Activated B cell treated with CpG ODN at 0.5 μM for 24 hours (primary cell): ENCODE results near the gene PGBD1. TPM values are rescaled to one million over a fixed set of nuclear protein-coding genes. Genes with fewer than 3 reads are reported as not detected.
A peak's percentile ranks its signal among the peaks of the same experiment; 100 is the strongest.

Experiments
- ATAC-seq: fragments of 200-7000 bp; cut with Tn5 transposase; one replicate; pipeline ENCODE4 v1.10.0; 2021; ENCODE audit warnings: low read depth, mild to moderate bottlenecking, moderate library complexity
- CTCF ChIA-PET: fragments of 350-600 bp; sonication (Branson Sonifier 250); formaldehyde crosslinking; loops from one replicate; lab custom pipeline; 2021; ENCODE audit warnings: antibody characterized with exemption; lab: Charles Lee
- POLR2A ChIA-PET: fragments of 350-600 bp; sonication (Branson Sonifier 250); formaldehyde crosslinking; loops from one replicate; lab custom pipeline; 2021; ENCODE audit warnings: antibody characterized with exemption; lab: Charles Lee
- DNase-seq: peaks from one replicate; pipeline ENCODE4 v3.0.0; 2022
- H3K27ac Mint-ChIP-seq: one replicate; pipeline ENCODE4 v1.8.0; 2020; ENCODE audit warnings: mixed read lengths
- H3K27me3 Mint-ChIP-seq: one replicate; pipeline ENCODE4 v1.8.0; 2021; ENCODE audit warnings: mixed read lengths
- H3K36me3 Mint-ChIP-seq: one replicate; pipeline ENCODE4 v1.8.0; 2021; ENCODE audit warnings: low read depth, mixed read lengths
- H3K4me1 Mint-ChIP-seq: one replicate; pipeline ENCODE4 v1.8.0; 2021; ENCODE audit warnings: mixed read lengths
- H3K4me3 Mint-ChIP-seq: one replicate; pipeline ENCODE4 v1.8.0; 2020; ENCODE audit warnings: mild to moderate bottlenecking, mixed read lengths
- H3K9me3 Mint-ChIP-seq: one replicate; pipeline ENCODE4 v1.8.0; 2020; ENCODE audit warnings: mixed read lengths
- CTCF ChIP-seq: fragments of 200-600 bp; IDR thresholded peaks from one replicate; pipeline ENCODE4 v1.8.0; 2022; ENCODE audit warnings: antibody characterized with exemption, mild to moderate bottlenecking
- intact Hi-C: fragments of 100-400 bp; cut with micrococcal nuclease; formaldehyde crosslinking; loops from one replicate; pipeline ENCODE4 v1.15.1; 2024
- total RNA-seq: library from RNA; stranded (reverse); gene quantifications from 2 replicates; pipeline ENCODE4 v1.2.3, GENCODE V29; 2022

Gene PGBD1
- total RNA-seq: 1.8 and 1.9 TPM in 2 replicates

- Mint-ChIP-seq H3K36me3 (peaks cover 11% of the 10 kb centered on the region), H3K27ac (no peak within 1 kb of the TSS), H3K4me1 (peaks cover 12% of the 10 kb centered on the region), H3K4me3 (peak within 1 kb of the TSS; percentile 84), H3K9me3 (no peaks in the 10 kb centered on the region), H3K27me3 (peaks cover 15% of the 10 kb centered on the region)
- peak; percentile 52 for DNase-seq
- intact Hi-C loops: loop anchor here (1.0 to 2.0 kb wide), 4 partner anchors 14 to 56 kb away; partner anchors contain the start of genes ZKSCAN4, ZSCAN26 and ZSCAN9
- ATAC-seq: peak; percentile 86
- ChIA-PET CTCF (interaction anchor here (1.3 kb wide), 1 partner anchor 11 kb away, joined by 3 read pairs; no protein-coding TSS in a partner anchor), POLR2A (interaction anchor here (0.6 to 1.9 kb wide), 5 partner anchors 10 to 74 kb away, joined by 5 to 8 read pairs (median 5); partner anchors contain the start of genes ZKSCAN3 and ZSCAN26)
- TF ChIP-seq CTCF: no peak
Observed at GRCh38 chr6:28281288-28282064, at the start of gene PGBD1. PGBD1 (plus strand) TSS chr6:28281572; CDS start chr6:28283814, 2,242 bp downstream.

GRCh38 chr6:28232785-28233184, 48.6 kb upstream of the PGBD1 start:
- Mint-ChIP-seq H3K4me1 (no peaks in the 10 kb centered on the region), H3K9me3 (peaks cover 5% of the 10 kb centered on the region), H3K36me3 (peaks cover 65% of the 10 kb centered on the region), H3K4me3 (no peak overlapping the region), H3K27me3 (no peaks in the 10 kb centered on the region), H3K27ac (no peak overlapping the region)
- intact Hi-C loops: no loop called here
- ChIA-PET POLR2A (no interaction called here), CTCF (no interaction called here)
- no peak for TF ChIP-seq CTCF
- DNase-seq (no peak), ATAC-seq (no peak)

- no peak for TF ChIP-seq CTCF
- DNase-seq (no peak), ATAC-seq (no peak)
- H3K9me3 Mint-ChIP-seq: peaks cover 5% of the 10 kb centered on the region
- no peak overlapping the region for H3K4me3 Mint-ChIP-seq
- H3K27ac Mint-ChIP-seq: no peak overlapping the region
- H3K4me1 Mint-ChIP-seq: no peaks in the 10 kb centered on the region
- peaks cover 43% of the 10 kb centered on the region for H3K36me3 Mint-ChIP-seq
- POLR2A ChIA-PET: no interaction called here
- CTCF ChIA-PET: no interaction called here
- intact Hi-C loops: no loop called here
- H3K27me3 Mint-ChIP-seq: no peaks in the 10 kb centered on the region
Observed at GRCh38 chr6:28235912-28236452, 45.4 kb upstream of the PGBD1 start.

- Mint-ChIP-seq H3K27ac (no peak overlapping the region), H3K27me3 (no peaks in the 10 kb centered on the region), H3K4me3 (no peak overlapping the region), H3K4me1 (no peaks in the 10 kb centered on the region), H3K9me3 (no peaks in the 10 kb centered on the region), H3K36me3 (peaks cover 23% of the 10 kb centered on the region)
- no peak for TF ChIP-seq CTCF
- DNase-seq (no peak), ATAC-seq (no peak)
- ChIA-PET POLR2A (no interaction called here), CTCF (no interaction called here)
- intact Hi-C loops: no loop called here
Observed at GRCh38 chr6:28239636-28240035, 41.7 kb upstream of the PGBD1 start.

- H3K4me1 Mint-ChIP-seq: no peaks in the 10 kb centered on the region
- CTCF ChIA-PET: no interaction called here
- no peaks in the 10 kb centered on the region for H3K9me3 Mint-ChIP-seq
- H3K36me3 Mint-ChIP-seq: peaks cover 29% of the 10 kb centered on the region
- DNase-seq: no peak
- POLR2A ChIA-PET: no interaction called here
- intact Hi-C loops: no loop called here
- no peak for TF ChIP-seq CTCF
- H3K27me3 Mint-ChIP-seq: no peaks in the 10 kb centered on the region
- ATAC-seq: no peak
- H3K4me3 Mint-ChIP-seq: no peak overlapping the region
- no peak overlapping the region for H3K27ac Mint-ChIP-seq
Observed at GRCh38 chr6:28240471-28240870, 40.9 kb upstream of the PGBD1 start.
